GM21529 (cell line): ENCODE results near the gene HSF4.
"Not testable (repeated sequence)": the region's sequence is repeated elsewhere in the genome, so short reads cannot be mapped to it uniquely, and the experiment has no call there.

ENCODE experiments used
- ATAC-seq: cut with Tn5 transposase; IDR thresholded peaks from one replicate; pipeline ENCODE4 v1.9.1; 2021; ENCODE audit not compliant: unreplicated experiment

Gene HSF4

GRCh38 chr16:67164599-67165061, at the start of gene HSF4:
TSS of gene HSF4 (plus strand) at chr16:67164745. CDS start at chr16:67164812, 67 bp downstream.
- no peak for ATAC-seq

GRCh38 chr16:67114793-67115192, 49.8 kb upstream of the HSF4 start:
- ATAC-seq: no peak

- no peak for ATAC-seq
These were observed 48.9 kb upstream of the HSF4 start for GRCh38 chr16:67115639-67116038.

GRCh38 chr16:67116388-67117311, 47.9 kb upstream of the HSF4 start:
- ATAC-seq: no peak

GRCh38 chr16:67117716-67118115, 46.8 kb upstream of the HSF4 start:
- ATAC-seq: no peak

- no peak for ATAC-seq
These were observed 44.5 kb upstream of the HSF4 start for GRCh38 chr16:67120025-67120424.

GRCh38 chr16:67122799-67123198, 41.7 kb upstream of the HSF4 start:
- ATAC-seq: not testable (repeated sequence)

- ATAC-seq: no peak
These were observed 36.1 kb upstream of the HSF4 start for GRCh38 chr16:67128417-67128816.

- ATAC-seq: no peak
These were observed 35.7 kb upstream of the HSF4 start for GRCh38 chr16:67128887-67129286.

GRCh38 chr16:67129422-67129821, 35.1 kb upstream of the HSF4 start:
- ATAC-seq: no peak

- no peak for ATAC-seq
These were observed 26.9 kb upstream of the HSF4 start for GRCh38 chr16:67137605-67138004.

- no peak for ATAC-seq
These were observed 23.2 kb upstream of the HSF4 start for GRCh38 chr16:67141391-67141790.

- no peak for ATAC-seq
These were observed 22.2 kb upstream of the HSF4 start for GRCh38 chr16:67142342-67142741.

- ATAC-seq: no peak
These were observed 19.6 kb upstream of the HSF4 start for GRCh38 chr16:67144943-67145342.

- ATAC-seq: no peak
These were observed 18.8 kb upstream of the HSF4 start for GRCh38 chr16:67145746-67146145.

- no peak for ATAC-seq
These were observed 17.8 kb upstream of the HSF4 start for GRCh38 chr16:67146523-67147357.

- no peak for ATAC-seq
These were observed 17.0 kb upstream of the HSF4 start for GRCh38 chr16:67147437-67148140.

GRCh38 chr16:67148221-67148620, 16.3 kb upstream of the HSF4 start:
- no peak for ATAC-seq

- ATAC-seq: no peak
These were observed 15.8 kb upstream of the HSF4 start for GRCh38 chr16:67148656-67149275.

- no peak for ATAC-seq
These were observed 15.1 kb upstream of the HSF4 start for GRCh38 chr16:67149276-67150046.
